22Rv1 (cell line): Measurements from ENCODE around the gene KRT38.

ENCODE experiments used
- CTCF ChIP-seq: fragments of 450-650 bp; IDR thresholded peaks from 2 replicates; pipeline ENCODE4 v1.5.1; 2017; ENCODE audit warnings: mild to moderate bottlenecking
- ZFX ChIP-seq: fragments of 450-650 bp; IDR thresholded peaks from 2 replicates; pipeline ENCODE4 v1.6.1; 2017; ENCODE audit warnings: antibody characterized with exemption, borderline replicate concordance

- TF ChIP-seq CTCF (no peak), ZFX (no peak)
Measured at GRCh38 chr17:41476866-41477815, 36.4 kb upstream of the KRT38 start.
